Endothelial cell of umbilical vein (primary cell): ENCODE results near the gene PRKCB. TPM values are rescaled to one million over a fixed set of nuclear protein-coding genes. Genes with fewer than 3 reads are reported as not detected.
A peak's percentile ranks its signal among the peaks of the same experiment; 100 is the strongest.

ENCODE experiments used
- BruUV-seq: library from RNA; stranded (reverse); fragments of 400-500 nt; replicated peaks from 2 replicates; lab custom pipeline; 2021; lab: Mats Ljungman, UMichigan
- CTCF ChIA-PET: fragments of 300-600, 350-600 bp; sonication (Branson Sonifier 250); formaldehyde crosslinking; loops from one replicate; lab custom pipeline; 2021; ENCODE audit warnings: antibody characterized with exemption, inconsistent platforms; lab: Charles Lee
- POLR2A ChIA-PET: fragments of 300-600, 350-600 bp; sonication (Branson Sonifier 250); formaldehyde crosslinking; loops from one replicate; lab custom pipeline; 2021; ENCODE audit warnings: antibody characterized with exemption, inconsistent platforms; lab: Charles Lee
- DNase-seq: peaks from one replicate; pipeline ENCODE4 v3.0.0-alpha.2; 2011; ENCODE audit warnings: low read depth, low spot score
- FAIRE-seq: peaks from 2 replicates; lab custom pipeline; 2011; peaks lifted over from hg19 to GRCh38; lab: Jason Lieb, UNC
- H2AFZ ChIP-seq: 2 replicates; pipeline ENCODE4 v1.6.0; 2012; ENCODE audit warnings: low read depth, low read length, control low read depth, inconsistent platforms
- H3K27ac ChIP-seq: 2 replicates; pipeline ENCODE4 v1.5.1; 2011; ENCODE audit warnings: low read depth, mild to moderate bottlenecking, control low read depth, low read length, moderate library complexity; ENCODE audit not compliant: insufficient read depth
- H3K27me3 ChIP-seq, 2 experiments: 2 replicates each; pipeline versions ENCODE4 v1.6.0 to v1.6.1; 2011; ENCODE audit warnings: low read length in 2 of 2, mixed read lengths in 1 of 2; ENCODE audit not compliant: control insufficient read depth in 2 of 2, insufficient read depth in 2 of 2
- H3K36me3 ChIP-seq, 2 experiments: 2 replicates in 1 of 2; 3 replicates in 1 of 2; pipeline ENCODE4 v1.5.1; 2011; ENCODE audit warnings: low read length in 2 of 2, mild to moderate bottlenecking in 1 of 2, moderate library complexity in 1 of 2; ENCODE audit not compliant: control insufficient read depth in 2 of 2, insufficient read depth in 2 of 2; ENCODE audit errors: extremely low read depth in 1 of 2
- H3K4me1 ChIP-seq: 3 replicates; pipeline ENCODE4 v1.5.1; 2011; ENCODE audit warnings: mild to moderate bottlenecking, low read length; ENCODE audit not compliant: control insufficient read depth, insufficient read depth; ENCODE audit errors: extremely low read depth
- H3K4me2 ChIP-seq: 2 replicates; pipeline ENCODE4 v1.6.1; 2011; ENCODE audit warnings: low read length, control low read depth, mixed read lengths; ENCODE audit not compliant: insufficient read depth
- H3K4me3 ChIP-seq, 3 experiments: fragments of 200-600 bp in 1 of 3; sonication (generic), shearing (Covaris generic) in 1 of 3; replicated peaks in 1 of 3; 2 replicates each; pipeline ENCODE4 v1.5.1; 2011 to 2016; ENCODE audit warnings: control low read depth in 3 of 3, low read length in 3 of 3, mild to moderate bottlenecking in 2 of 3, inconsistent platforms in 1 of 3, low read depth in 1 of 3, moderate library complexity in 1 of 3; ENCODE audit not compliant: insufficient read depth in 1 of 3
- H3K79me2 ChIP-seq: 2 replicates; pipeline ENCODE4 v1.6.0; 2012; ENCODE audit warnings: low read length, inconsistent platforms; ENCODE audit not compliant: control insufficient read depth, insufficient read depth
- H3K9ac ChIP-seq: replicated peaks from 2 replicates; pipeline ENCODE3; 2011; ENCODE audit warnings: low read length, control low read depth; ENCODE audit not compliant: insufficient read depth; ENCODE audit errors: extremely low read depth
- H3K9me1 ChIP-seq: replicated peaks from 3 replicates; pipeline ENCODE4 v1.6.0; 2011; ENCODE audit warnings: mild to moderate bottlenecking, low read length; ENCODE audit not compliant: control insufficient read depth, insufficient read depth; ENCODE audit errors: extremely low read depth
- H3K9me3 ChIP-seq: replicated peaks from 2 replicates; pipeline ENCODE4 v1.5.1; 2012; ENCODE audit warnings: low read length, inconsistent platforms; ENCODE audit not compliant: control insufficient read depth, insufficient read depth
- H4K20me1 ChIP-seq: replicated peaks from 2 replicates; pipeline ENCODE3; 2011; ENCODE audit warnings: mild to moderate bottlenecking, low read length; ENCODE audit not compliant: control insufficient read depth, insufficient read depth; ENCODE audit errors: extremely low read depth
- EZH2 ChIP-seq: IDR thresholded peaks from 2 replicates; pipeline ENCODE4 v1.6.1; 2012; ENCODE audit warnings: borderline replicate concordance, low read depth, mild to moderate bottlenecking, moderate library complexity, low read length, inconsistent platforms; ENCODE audit not compliant: severe bottlenecking
- FOS ChIP-seq: IDR thresholded peaks from 2 replicates; pipeline ENCODE4 v1.6.1; 2011; ENCODE audit warnings: mild to moderate bottlenecking, low read length, moderate library complexity, borderline replicate concordance; ENCODE audit not compliant: insufficient read depth
- GATA2 ChIP-seq: IDR thresholded peaks from 2 replicates; pipeline ENCODE4 v1.7.0; 2011; ENCODE audit warnings: low read depth, mild to moderate bottlenecking, moderate library complexity, mixed read lengths, low read length; ENCODE audit not compliant: insufficient read length, insufficient read depth
- JUN ChIP-seq: IDR thresholded peaks from 2 replicates; pipeline ENCODE4 v1.6.1; 2011; ENCODE audit warnings: borderline replicate concordance, low read depth; ENCODE audit not compliant: insufficient read length, insufficient read depth
- MYC ChIP-seq: IDR thresholded peaks from one replicate; pipeline ENCODE4 v1.6.1; 2011; ENCODE audit warnings: mild to moderate bottlenecking, low read depth, low read length
- POLR2A ChIP-seq: IDR thresholded peaks from 2 replicates; pipeline ENCODE4 v1.6.1; 2012; ENCODE audit warnings: low read depth, mild to moderate bottlenecking, control low read depth, low read length
- POLR2AphosphoS5 ChIP-seq: IDR thresholded peaks from 2 replicates; pipeline ENCODE4 v1.6.1; 2012; ENCODE audit warnings: low read depth, mild to moderate bottlenecking, control low read depth, low read length, moderate library complexity; ENCODE audit not compliant: insufficient read depth
- dilution Hi-C: fragments of 300-500 bp; cut with MboI; formaldehyde crosslinking; loops from one replicate; pipeline ENCODE4 v1.15.0; 2019; ENCODE audit warnings: low sequenced_read_pairs; ENCODE audit not compliant: extremely low pct_ligation_motif_present
- intact Hi-C: fragments of 100-400 bp; cut with micrococcal nuclease; formaldehyde crosslinking; loops from one replicate; pipeline ENCODE4 v1.10.0; 2022
- polyA plus RNA-seq, 4 experiments: library from polyadenylated mRNA; depleted of rRNA in 3 of 4; stranded (reverse) in 3 of 4; unstranded in 1 of 4; fragments of >200 nt; gene quantifications; 2 replicates each; pipeline versions ENCODE4 v1.2.1 to v1.2.3, GENCODE V29; 2011 to 2012; ENCODE audit warnings: missing spikeins in 1 of 4
- total RNA-seq: library from RNA; stranded (reverse); gene quantifications from 2 replicates; pipeline ENCODE4 v1.2.3, GENCODE V29; 2021
- TF ChIP-seq, protein P1 (sequence below), 2 donors: IDR thresholded peaks; 1 replicate in 1 of 2; 2 replicates in 1 of 2; pipeline ENCODE4 v1.5.1; 2011; ENCODE audit warnings: low read length in 2 of 2, mild to moderate bottlenecking in 2 of 2, moderate library complexity in 2 of 2, control low read depth in 1 of 2, inconsistent platforms in 1 of 2, low read depth in 1 of 2; ENCODE audit not compliant: insufficient read depth in 1 of 2; ENCODE audit errors: extremely low read depth in 1 of 2
- TF ChIP-seq, protein P2 (sequence below): IDR thresholded peaks from 2 replicates; pipeline ENCODE4 v1.6.1; 2011; ENCODE audit not compliant: insufficient read depth, insufficient read length

Gene PRKCB
- total and polyA plus RNA-seq, 2 donors (not counting 3 experiments of a cell fraction or from before 2014, with no cell fraction given): 0.01 TPM; not detected in 1

DNA sequence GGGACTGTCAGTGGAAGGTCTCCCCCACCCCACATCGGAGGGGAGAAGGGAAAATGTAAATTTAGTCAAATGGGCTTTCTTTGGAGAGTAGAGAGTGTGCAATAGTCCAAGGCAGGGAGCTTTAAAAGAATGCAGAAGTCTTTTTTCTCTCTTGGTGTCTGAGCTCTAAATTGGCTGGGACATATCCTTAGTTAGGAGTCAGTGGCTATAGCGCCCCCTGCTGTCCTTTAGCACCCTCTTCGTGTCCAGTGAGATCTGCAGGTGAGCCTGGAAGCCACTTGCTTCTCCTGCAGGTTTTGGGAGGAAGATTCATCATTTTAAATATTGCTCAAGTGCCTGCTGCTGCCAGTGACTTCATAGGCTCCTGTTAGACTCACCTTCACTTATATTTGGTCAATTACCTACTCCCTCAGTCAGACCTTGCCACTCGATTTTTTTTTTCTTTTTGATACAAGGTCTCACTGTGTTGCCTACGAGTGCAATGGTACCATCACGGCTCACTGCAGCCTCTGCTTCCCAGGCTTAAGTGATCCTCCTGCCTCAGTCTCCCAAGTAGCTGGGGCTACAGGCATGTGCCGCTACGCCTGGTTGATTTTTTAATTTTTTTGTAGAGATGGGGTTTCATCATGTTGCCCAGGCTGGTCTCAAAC is 174.8 kb downstream of the PRKCB start:
- H3K4me1 ChIP-seq: no peaks in the 10 kb centered on the region
- dilution Hi-C loops: no loop called here
- H2AFZ ChIP-seq: no peak overlapping the region
- TF ChIP-seq, protein P1, sequence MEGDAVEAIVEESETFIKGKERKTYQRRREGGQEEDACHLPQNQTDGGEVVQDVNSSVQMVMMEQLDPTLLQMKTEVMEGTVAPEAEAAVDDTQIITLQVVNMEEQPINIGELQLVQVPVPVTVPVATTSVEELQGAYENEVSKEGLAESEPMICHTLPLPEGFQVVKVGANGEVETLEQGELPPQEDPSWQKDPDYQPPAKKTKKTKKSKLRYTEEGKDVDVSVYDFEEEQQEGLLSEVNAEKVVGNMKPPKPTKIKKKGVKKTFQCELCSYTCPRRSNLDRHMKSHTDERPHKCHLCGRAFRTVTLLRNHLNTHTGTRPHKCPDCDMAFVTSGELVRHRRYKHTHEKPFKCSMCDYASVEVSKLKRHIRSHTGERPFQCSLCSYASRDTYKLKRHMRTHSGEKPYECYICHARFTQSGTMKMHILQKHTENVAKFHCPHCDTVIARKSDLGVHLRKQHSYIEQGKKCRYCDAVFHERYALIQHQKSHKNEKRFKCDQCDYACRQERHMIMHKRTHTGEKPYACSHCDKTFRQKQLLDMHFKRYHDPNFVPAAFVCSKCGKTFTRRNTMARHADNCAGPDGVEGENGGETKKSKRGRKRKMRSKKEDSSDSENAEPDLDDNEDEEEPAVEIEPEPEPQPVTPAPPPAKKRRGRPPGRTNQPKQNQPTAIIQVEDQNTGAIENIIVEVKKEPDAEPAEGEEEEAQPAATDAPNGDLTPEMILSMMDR (IDR thresholded peaks at IDR 0.05; ENCODE audit: extremely low read depth in 1 of 2, insufficient read depth in 1 of 2, low read depth in 1 of 2, low read length in 2 of 2): peak; percentile 68 to 74
- no peak for TF ChIP-seq GATA2
- FAIRE-seq: peak; percentile 67
- BruUV-seq: no TSS peak
- no peaks in the 10 kb centered on the region for H3K9me3 ChIP-seq
- POLR2A ChIA-PET: no interaction called here
- intact Hi-C loops: loop anchor here (1.0 kb wide), 2 partner anchors 209 to 275 kb away; no protein-coding TSS in a partner anchor
- H3K36me3 ChIP-seq: no peaks in the 10 kb centered on the region
- H3K4me3 ChIP-seq: no peak overlapping the region
- H3K9ac ChIP-seq: no peak overlapping the region
- CTCF ChIA-PET: interaction anchor here (0.6 to 5.9 kb wide), 63 partner anchors 9 to 1111 kb away, joined by 3 to 133 read pairs (median 4); partner anchors contain the start of gene PLK1
- no peaks in the 10 kb centered on the region for H3K27me3 ChIP-seq
- H3K79me2 ChIP-seq: no peaks in the 10 kb centered on the region
- H3K9me1 ChIP-seq: no peaks in the 10 kb centered on the region
- no peaks in the 10 kb centered on the region for H4K20me1 ChIP-seq
- DNase-seq: peak; percentile 57
- no peak overlapping the region for H3K4me2 ChIP-seq
- H3K27ac ChIP-seq: no peak overlapping the region

DNA sequence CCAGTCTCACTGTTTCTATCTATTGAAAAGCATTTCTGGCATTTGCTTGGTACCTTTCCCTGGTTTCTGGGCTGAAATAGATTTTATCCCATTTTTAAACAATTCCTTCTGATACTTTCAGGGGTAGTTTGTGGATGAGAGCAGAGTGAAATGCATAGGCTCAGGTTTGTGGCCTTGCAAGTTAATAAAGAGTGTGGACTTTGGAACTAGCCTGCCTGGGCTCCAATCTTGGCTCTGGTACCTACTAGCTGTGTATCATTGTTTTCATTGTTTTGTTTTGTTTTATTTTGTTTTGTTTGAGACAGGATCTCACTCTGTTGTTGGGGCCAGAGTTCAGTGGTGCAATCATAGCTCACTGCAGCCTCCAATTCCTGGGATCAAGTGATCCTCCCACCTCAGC is 175.5 kb downstream of the PRKCB start:
- BruUV-seq: no TSS peak
- CTCF ChIA-PET: interaction anchor here (1.9 to 5.9 kb wide), 2 partner anchors 9 to 209 kb away, joined by 17 to 133 read pairs; no protein-coding TSS in a partner anchor
- Histone ChIP-seq H3K9me3 (no peaks in the 10 kb centered on the region), H2AFZ (no peak overlapping the region), H3K4me1 (no peaks in the 10 kb centered on the region), H3K4me2 (no peak overlapping the region), H3K27me3 (no peaks in the 10 kb centered on the region), H4K20me1 (no peaks in the 10 kb centered on the region), H3K9me1 (no peaks in the 10 kb centered on the region), H3K4me3 (no peak overlapping the region), H3K79me2 (no peaks in the 10 kb centered on the region), H3K9ac (no peak overlapping the region), H3K27ac (no peak overlapping the region), H3K36me3 (no peaks in the 10 kb centered on the region)
- intact Hi-C loops (no loop called here), dilution Hi-C loops (no loop called here)
- no peak for DNase-seq
- no peak for FAIRE-seq
- POLR2A ChIA-PET: no interaction called here
- no peak for TF ChIP-seq JUN
- no peak for TF ChIP-seq MYC
- TF ChIP-seq EZH2: no peak
- no peak for TF ChIP-seq POLR2AphosphoS5
- TF ChIP-seq, protein P1 (IDR thresholded peaks at IDR 0.05; ENCODE audit: extremely low read depth in 1 of 2, insufficient read depth in 1 of 2, low read depth in 1 of 2, low read length in 2 of 2): no peak
- TF ChIP-seq GATA2: no peak
- TF ChIP-seq POLR2A: no peak
- TF ChIP-seq FOS: no peak
- TF ChIP-seq, protein P2, sequence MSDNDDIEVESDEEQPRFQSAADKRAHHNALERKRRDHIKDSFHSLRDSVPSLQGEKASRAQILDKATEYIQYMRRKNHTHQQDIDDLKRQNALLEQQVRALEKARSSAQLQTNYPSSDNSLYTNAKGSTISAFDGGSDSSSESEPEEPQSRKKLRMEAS: no peak
